ENCODE measurements around the gene ZNF853.

ZNF853 gene

DNA sequence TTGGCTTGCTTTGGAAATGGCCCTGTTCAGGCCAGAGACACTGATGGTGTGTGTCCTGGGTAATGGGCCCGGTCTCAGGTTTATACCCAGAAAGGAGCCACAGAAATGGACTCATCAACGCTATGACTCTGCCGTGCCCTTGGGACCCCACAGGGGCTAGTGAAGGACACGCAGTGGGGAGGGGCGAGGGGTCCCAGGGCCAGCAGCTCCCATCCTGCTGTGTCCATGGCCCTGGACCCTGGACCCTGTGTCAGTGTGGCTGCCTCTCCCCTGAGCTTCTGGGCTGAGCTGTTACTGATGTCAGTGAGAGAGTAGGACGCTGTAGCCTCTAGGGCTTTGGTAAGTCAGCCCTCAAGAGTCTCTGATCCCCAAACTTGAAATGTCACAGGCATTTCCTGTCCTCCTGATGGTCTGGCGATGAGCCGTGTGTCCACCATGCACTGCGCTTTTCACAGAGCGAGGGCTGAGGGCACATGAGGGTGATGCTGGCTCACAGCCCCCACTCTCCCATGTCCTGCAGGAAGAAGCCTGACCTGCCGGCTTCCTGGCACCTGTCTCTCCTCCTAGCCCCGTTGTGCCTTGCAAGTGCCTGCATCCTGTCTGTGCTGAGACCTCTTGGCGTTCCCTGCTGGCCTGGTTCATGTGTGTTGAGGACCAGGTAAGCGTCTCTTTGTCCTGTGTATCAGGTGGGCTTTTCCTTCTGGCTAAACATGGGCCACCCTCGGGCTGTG, 26.1 kb downstream of the ZNF853 start:
- H3K36me3 ChIP-seq (ENCODE audit: insufficient read depth, low read length): peaks cover 75% of the 10 kb centered on the region
- ATAC-seq (ENCODE audit: insufficient read depth, low read depth): no peak

DNA sequence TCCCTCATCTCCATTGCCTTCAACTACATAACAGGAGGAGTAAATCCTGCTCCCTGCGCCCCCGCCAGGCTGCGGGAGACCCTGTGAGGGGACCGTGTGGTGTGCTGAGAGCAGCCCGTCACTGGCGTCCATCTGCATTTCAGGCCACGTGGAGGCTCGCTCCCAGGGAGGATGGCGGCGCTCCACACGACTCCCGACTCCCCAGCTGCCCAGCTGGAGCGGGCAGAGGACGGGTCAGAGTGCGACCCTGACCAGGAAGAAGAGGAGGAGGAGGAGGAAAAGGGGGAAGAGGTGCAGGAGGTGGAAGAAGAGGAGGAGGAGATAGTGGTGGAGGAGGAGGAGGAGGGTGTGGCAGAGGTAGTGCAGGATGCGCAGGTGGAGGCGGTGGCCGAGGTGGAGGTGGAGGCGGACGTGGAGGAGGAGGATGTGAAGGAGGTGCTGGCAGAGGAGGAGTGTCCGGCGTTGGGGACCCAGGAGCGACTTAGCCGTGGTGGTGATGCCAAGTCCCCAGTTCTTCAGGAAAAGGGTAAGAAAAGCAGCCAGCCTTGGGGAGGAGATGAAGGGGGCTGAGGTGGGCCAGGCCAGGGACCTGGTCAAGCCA, 26.9 kb downstream of the ZNF853 start:
- Histone ChIP-seq H3K9ac (ENCODE audit: low read depth, low read length) (no peak overlapping the region), H2AFZ (ENCODE audit: low read depth, low read length) (no peak overlapping the region), H3K79me2 (ENCODE audit: insufficient read depth, low read length) (peaks cover 69% of the 10 kb centered on the region), H3K4me3 (ENCODE audit: low read depth in 1 of 2, low read length in 2 of 2) (no peak overlapping the region), H3K4me2 (ENCODE audit: insufficient read depth, low read length) (no peak overlapping the region), H3K9me3 (ENCODE audit: insufficient read depth, low read length, severe bottlenecking) (no peaks in the 10 kb centered on the region), H3K4me1 (ENCODE audit: insufficient read depth, low read length) (peaks cover 29% of the 10 kb centered on the region), H4K20me1 (ENCODE audit: insufficient read depth, low read length) (peaks cover 69% of the 10 kb centered on the region), H3K36me3 (ENCODE audit: insufficient read depth, low read length) (peaks cover 84% of the 10 kb centered on the region), H3K27ac (ENCODE audit: low read length) (no peak overlapping the region), H3K27me3 (ENCODE audit: insufficient read depth, low read length, poor library complexity) (no peaks in the 10 kb centered on the region)
- DNase-seq (no peak), ATAC-seq (ENCODE audit: insufficient read depth, low read depth) (no peak)
- TF ChIP-seq EZH2 (IDR thresholded peaks at IDR 0.05; ENCODE audit: borderline replicate concordance, low read depth, low read length, severe bottlenecking): no peak
- TF ChIP-seq, protein P1, sequence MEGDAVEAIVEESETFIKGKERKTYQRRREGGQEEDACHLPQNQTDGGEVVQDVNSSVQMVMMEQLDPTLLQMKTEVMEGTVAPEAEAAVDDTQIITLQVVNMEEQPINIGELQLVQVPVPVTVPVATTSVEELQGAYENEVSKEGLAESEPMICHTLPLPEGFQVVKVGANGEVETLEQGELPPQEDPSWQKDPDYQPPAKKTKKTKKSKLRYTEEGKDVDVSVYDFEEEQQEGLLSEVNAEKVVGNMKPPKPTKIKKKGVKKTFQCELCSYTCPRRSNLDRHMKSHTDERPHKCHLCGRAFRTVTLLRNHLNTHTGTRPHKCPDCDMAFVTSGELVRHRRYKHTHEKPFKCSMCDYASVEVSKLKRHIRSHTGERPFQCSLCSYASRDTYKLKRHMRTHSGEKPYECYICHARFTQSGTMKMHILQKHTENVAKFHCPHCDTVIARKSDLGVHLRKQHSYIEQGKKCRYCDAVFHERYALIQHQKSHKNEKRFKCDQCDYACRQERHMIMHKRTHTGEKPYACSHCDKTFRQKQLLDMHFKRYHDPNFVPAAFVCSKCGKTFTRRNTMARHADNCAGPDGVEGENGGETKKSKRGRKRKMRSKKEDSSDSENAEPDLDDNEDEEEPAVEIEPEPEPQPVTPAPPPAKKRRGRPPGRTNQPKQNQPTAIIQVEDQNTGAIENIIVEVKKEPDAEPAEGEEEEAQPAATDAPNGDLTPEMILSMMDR (IDR thresholded peaks at IDR 0.05; ENCODE audit: borderline replicate concordance, extremely low read depth, low read length, poor library complexity, severe bottlenecking): no peak

More for the DNA sequence above, 26.1 kb downstream of the ZNF853 start:
- no peak overlapping the region for H3K9ac ChIP-seq (ENCODE audit: low read depth, low read length)
- H3K4me3 ChIP-seq (ENCODE audit: low read depth in 1 of 2, low read length in 2 of 2): no peak overlapping the region
- no peaks in the 10 kb centered on the region for H3K9me3 ChIP-seq (ENCODE audit: insufficient read depth, low read length, severe bottlenecking)
- H3K27me3 ChIP-seq (ENCODE audit: insufficient read depth, low read length, poor library complexity): no peaks in the 10 kb centered on the region
- H3K4me2 ChIP-seq (ENCODE audit: insufficient read depth, low read length): no peak overlapping the region
- no peak overlapping the region for H2AFZ ChIP-seq (ENCODE audit: low read depth, low read length)
- peaks cover 62% of the 10 kb centered on the region for H4K20me1 ChIP-seq (ENCODE audit: insufficient read depth, low read length)
- no peak for DNase-seq
- H3K79me2 ChIP-seq (ENCODE audit: insufficient read depth, low read length): peaks cover 67% of the 10 kb centered on the region
- H3K4me1 ChIP-seq (ENCODE audit: insufficient read depth, low read length): peaks cover 33% of the 10 kb centered on the region
- TF ChIP-seq EZH2 (IDR thresholded peaks at IDR 0.05; ENCODE audit: borderline replicate concordance, low read depth, low read length, severe bottlenecking): no peak
- TF ChIP-seq, protein P1 (IDR thresholded peaks at IDR 0.05; ENCODE audit: borderline replicate concordance, extremely low read depth, low read length, poor library complexity, severe bottlenecking): no peak
- no peak overlapping the region for H3K27ac ChIP-seq (ENCODE audit: low read length)

DNA sequence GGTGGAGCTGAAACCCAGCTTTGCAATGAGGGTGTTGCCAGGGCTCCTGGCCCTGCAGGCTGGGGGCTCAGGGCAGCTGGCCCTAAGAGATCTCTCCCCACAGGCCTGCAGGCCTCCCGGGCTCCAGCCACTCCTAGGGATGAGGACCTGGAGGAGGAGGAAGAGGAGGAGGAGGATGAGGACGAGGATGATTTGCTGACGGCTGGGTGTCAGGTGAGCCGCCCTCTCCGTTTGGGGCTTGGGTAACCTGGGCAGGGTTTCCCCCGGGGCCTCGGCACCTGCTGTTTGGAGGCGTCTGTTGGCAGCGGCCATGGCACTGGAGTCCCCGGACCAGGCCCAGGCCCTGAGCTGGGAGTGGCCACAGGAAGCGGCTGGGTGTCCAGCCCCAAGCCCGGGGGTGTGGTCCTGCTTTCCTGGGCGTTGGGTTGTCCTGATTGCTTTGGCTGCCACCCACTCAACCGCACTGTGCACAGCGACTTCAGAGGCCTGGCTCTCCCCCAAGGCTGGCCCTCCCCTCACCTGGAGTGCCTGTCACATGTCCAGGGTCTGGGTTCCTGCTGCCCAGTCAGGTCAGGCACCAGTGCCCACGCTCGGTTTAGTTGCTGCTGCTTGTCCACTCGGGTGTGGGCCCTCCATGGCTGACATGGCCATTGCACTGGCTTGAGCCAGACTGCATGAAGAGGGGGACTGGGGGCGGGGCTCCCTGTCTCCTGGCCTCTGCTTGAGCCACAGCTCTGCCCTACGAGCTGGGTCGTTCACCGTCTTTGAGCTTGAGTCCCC, 27.6 kb downstream of the ZNF853 start:
- no peak overlapping the region for H2AFZ ChIP-seq (ENCODE audit: low read depth, low read length)
- peaks cover 91% of the 10 kb centered on the region for H3K36me3 ChIP-seq (ENCODE audit: insufficient read depth, low read length)
- H3K9me3 ChIP-seq (ENCODE audit: insufficient read depth, low read length, severe bottlenecking): no peaks in the 10 kb centered on the region
- no peak overlapping the region for H3K4me2 ChIP-seq (ENCODE audit: insufficient read depth, low read length)
- TF ChIP-seq, protein P1 (IDR thresholded peaks at IDR 0.05; ENCODE audit: borderline replicate concordance, extremely low read depth, low read length, poor library complexity, severe bottlenecking): no peak
- no peak for TF ChIP-seq EZH2 (IDR thresholded peaks at IDR 0.05; ENCODE audit: borderline replicate concordance, low read depth, low read length, severe bottlenecking)
- H3K27ac ChIP-seq (ENCODE audit: low read length): no peak overlapping the region
- DNase-seq: no peak
- ATAC-seq (ENCODE audit: insufficient read depth, low read depth): no peak
- no peaks in the 10 kb centered on the region for H3K27me3 ChIP-seq (ENCODE audit: insufficient read depth, low read length, poor library complexity)
- H3K9ac ChIP-seq (ENCODE audit: low read depth, low read length): no peak overlapping the region
- peaks cover 73% of the 10 kb centered on the region for H4K20me1 ChIP-seq (ENCODE audit: insufficient read depth, low read length)
- peaks cover 25% of the 10 kb centered on the region for H3K4me1 ChIP-seq (ENCODE audit: insufficient read depth, low read length)
- peaks cover 69% of the 10 kb centered on the region for H3K79me2 ChIP-seq (ENCODE audit: insufficient read depth, low read length)
- H3K4me3 ChIP-seq (ENCODE audit: low read depth in 1 of 2, low read length in 2 of 2): no peak overlapping the region

Measured in DND-41 (cell line).